HG03139 (cell line): ENCODE measurements around the gene ID2.
A peak's percentile ranks its signal among the peaks of the same experiment; 100 is the strongest.

Experiments used
- ATAC-seq: cut with Tn5 transposase; IDR thresholded peaks from one replicate; pipeline ENCODE4 v1.9.1; 2021; ENCODE audit not compliant: unreplicated experiment

ID2 gene

DNA sequence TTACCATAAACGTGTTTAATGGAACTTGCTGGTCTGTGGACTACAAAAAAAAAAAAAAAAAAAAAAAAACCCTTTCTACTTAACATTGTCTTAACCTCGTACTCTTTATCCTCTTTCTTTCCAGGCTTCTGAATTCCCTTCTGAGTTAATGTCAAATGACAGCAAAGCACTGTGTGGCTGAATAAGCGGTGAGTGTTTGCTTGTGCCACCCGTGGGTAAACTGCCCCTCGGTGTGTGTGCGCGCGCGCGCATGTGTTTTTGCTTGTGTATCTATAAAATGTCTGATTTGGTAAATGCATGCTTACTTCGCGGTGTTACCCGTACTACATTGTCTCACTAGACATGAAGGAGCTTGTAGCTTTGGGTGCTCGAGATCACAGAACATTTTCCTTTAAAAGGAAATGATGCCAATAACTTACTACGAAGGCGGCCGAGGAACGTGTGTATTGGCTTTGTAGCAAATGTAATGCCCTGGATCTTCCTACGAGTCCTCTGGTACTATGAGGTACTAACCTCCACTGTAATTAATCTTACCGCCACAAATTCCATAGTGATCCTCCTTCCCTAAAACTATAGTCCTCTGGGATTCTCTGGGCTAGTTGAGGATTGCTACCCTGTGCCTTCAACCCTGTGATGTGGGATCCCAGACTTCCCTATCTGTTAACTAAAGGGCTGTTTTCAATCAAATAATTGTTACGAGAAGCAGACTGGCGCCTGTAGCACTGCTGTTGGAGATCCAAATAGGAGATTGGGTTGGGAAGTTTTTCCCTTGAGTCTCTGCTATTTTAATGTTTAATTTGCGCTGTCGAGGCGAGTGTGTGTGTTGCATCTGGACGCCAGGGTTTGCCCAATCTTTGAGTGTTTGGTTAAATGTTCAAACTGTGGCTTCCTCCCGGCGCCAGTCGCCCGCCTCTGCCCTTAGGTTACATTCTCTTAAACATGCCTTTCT lies 1.1 kb downstream of the ID2 start:
- no peak for ATAC-seq

DNA sequence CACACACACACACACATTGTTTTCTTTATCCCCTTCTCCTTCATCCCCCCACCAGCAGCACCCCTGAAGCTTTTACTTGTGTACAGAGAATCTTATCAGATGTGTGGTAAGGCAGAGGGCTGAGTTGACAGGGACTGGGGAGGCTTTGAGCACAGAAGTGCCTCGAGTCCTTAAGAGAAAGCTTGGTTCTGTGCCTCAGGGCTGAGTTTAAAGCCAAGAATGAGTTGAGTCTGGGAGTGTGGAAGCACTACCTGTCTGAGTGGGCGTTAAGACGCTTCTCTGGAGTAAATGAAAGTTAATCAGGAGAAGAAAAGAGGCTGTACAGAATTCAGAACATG lies 2.7 kb downstream of the ID2 start:
- ATAC-seq = no peak

DNA sequence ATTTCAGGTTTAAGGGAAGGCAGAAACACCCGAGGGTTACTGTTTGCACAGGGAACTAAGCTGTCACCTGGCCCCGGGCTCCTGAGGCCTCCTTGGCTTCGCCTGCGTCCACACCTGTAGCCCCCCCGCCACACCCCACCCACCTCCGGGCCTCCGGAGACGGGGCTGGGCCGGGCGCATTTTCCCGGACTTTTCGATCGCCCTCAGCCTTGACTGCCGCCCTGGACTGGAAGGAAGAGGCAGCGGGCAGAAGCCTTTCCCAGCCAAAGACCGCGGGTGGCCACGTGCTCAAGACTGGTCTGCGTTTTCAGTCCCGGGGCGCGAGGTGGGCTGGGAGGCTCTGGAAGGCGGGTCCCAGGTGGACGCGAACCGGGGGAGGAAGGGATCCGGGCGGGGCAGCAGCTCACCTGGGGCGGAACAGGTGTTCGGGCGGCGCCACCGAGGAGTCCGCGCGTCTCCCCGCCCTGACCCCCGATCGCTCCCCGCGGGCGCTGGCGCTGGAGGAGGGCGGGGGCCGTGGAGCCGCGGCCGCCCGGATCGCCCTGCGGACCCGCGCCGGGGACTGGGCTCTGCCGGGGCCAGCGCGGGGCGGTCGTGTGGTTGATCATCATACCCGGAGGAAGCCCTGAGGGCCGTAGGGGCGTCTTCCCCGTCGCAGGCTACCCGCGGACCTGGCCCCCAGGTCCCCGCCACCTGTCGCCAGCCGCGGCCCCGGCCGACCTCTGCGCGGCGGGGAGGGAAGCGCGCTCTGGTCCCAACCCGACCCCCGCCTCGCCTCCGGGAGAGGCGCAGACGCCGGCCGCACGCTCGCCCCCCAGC lies 3.2 kb downstream of the ID2 start:
- ATAC-seq = peak; percentile 1

DNA sequence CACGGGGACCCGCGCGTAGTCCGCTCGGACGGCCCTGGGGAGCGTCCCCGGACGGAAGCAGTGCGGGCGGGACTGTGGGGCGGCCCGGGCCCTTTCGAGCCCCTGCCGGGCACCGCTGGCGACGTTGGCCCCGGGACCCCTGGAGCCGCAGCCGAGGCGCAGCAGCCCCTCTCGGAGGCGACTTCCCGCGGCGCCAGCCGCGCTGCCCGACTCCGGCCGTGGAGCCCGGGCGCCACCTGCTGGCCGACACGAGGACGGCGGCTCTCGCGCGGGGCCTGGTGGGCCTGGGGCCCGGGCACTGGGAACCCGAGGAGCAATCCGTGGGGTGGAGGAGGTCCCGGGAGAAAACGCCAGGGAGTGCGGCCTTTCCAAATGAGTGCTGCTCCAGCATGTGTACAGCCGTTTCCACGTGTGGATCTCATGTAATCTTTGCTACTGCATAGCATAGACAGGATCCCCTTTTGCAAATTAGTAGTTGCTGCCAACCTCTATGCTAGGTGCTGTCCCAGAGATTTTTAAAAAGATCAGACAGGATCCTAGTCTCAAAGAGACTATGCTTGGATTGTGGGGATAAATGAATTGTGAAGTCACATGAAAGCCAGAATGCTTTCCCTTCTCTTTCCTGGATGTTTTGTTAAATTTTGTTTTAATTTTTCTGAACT lies 4.0 kb downstream of the ID2 start:
- ATAC-seq = peak; percentile 31

DNA sequence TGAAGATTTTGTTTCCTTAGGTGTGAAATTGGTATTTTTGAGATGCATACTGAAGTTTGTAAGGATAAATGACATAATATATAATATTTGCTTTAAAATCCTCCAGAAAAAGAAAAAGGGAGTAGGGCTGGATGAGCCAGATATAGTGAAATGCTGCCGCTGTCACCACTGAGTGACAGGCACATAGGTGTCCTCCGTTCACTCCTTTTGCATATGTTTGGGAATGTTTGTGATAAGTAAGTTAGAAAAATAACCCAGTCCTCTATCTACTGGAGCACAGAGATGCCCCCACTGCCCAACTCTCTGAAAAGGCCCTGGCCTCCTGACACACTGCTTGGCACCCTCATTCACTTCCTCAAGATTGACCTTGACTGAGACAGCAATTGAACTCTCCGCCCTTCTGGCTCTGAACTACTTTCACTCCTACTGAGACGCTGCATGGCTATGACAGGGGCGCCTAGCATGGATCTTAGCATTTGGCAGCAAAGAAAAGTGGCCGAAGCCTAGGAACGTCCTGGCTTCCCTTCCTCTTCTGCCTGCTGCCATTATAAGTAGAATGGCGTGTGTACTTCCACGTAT lies 10.1 kb downstream of the ID2 start:
- no peak for ATAC-seq

DNA sequence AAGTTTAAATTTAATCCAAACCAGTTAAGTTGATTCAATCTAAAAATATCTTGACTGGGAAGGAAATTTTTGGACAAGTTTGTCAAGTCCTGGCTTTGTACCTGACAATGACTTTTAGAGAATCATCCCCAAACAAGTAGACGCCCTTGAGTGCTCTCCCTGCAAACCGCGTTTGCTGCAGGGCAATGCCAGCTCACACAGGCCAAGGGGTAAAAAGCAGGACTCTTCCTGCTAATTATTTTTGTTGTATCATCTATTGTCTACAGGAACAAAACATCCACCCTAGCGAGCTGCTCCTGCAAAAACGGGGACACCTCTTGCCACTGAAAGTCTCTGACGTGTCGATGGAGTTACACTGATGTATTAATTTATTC lies 10.9 kb downstream of the ID2 start:
- no peak for ATAC-seq

DNA sequence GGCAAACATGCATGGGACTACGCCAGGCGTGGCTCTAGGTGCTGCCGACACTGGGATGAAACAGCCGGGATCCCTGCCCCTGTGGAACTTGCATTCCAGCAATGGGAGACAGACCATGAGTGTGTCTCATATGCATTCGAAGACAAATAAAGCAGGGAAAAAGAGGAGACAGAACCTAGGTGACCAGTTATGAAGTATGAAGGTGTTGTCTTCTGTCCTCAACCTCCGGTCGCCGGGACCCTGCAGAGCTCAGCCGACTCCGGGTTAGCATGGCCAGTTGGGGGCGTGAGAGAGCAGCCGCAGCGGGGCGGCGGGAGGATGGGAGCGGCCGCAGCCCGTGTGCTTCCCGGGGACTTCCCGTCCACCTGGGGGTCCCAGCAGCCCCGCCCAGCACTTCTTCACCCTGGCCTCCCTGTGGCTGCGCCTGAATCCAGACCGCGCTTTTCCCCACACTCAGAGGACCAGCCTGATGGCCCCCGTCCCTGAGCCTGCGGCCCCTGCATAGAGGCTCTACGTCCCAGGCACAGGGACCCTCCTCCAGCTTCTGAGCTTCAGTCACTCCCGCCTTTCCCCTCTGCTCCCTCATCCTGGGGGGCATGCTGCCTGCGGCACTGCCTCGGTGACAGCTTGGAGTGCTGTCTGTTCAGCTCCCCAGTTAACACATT lies 11.4 kb downstream of the ID2 start:
- no peak for ATAC-seq

DNA sequence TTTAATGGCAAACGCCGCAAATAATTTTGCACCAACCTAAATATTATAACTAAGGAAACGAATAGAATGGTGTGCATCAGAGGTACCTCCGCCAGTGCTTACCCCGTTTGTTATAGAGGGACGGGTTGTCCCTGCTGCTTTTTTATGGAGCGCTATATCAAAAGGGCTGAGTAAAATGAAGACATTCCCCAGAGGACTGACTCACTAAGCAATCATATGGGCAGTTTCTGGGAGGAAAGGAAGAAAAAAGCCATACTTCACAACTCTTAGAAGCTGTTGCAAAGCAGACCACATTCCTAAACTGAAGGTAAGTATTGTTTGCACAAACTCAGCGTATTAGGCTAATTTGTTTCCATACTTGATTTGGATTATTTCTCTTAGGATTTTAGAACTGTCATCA lies 12.9 kb downstream of the ID2 start:
- no peak for ATAC-seq

DNA sequence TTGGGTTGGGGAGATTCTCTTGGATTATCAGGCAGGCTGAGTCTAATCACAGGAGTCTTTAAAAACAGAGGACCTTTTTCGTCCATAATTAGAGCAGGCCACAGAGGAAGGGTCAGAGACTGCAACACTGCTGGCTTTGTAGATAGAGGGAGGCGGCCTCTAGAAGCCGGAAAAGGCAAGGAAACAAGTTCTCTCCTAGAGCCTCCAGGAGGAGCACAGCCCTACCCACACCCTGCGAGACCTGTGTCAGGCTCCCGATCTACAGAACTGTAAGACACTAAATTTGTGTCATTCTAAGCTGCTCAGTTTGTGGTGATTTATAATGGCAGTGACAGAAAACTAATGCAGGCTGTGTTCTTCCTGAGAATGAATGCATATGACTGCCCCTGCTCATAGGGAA lies 15.3 kb downstream of the ID2 start:
- ATAC-seq = no peak

DNA sequence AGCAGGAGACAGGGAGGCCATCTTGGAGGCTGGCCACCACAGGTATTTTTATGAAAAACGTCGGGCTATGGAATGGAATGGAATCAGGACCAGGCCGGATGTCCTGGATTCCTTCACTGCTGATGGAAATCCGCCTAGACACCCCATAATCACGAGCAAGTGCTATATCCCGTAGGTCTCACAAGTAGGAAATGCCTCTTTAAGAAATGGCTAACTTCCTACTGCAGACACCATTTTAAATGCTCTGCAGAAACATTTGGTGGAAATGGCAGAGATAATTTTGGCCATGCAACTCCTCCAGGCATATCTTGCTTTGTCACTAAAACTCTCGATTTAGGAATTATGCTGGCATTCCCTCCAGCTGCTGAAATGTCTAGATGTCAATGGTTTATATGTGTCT lies 18.0 kb downstream of the ID2 start:
- ATAC-seq = no peak

DNA sequence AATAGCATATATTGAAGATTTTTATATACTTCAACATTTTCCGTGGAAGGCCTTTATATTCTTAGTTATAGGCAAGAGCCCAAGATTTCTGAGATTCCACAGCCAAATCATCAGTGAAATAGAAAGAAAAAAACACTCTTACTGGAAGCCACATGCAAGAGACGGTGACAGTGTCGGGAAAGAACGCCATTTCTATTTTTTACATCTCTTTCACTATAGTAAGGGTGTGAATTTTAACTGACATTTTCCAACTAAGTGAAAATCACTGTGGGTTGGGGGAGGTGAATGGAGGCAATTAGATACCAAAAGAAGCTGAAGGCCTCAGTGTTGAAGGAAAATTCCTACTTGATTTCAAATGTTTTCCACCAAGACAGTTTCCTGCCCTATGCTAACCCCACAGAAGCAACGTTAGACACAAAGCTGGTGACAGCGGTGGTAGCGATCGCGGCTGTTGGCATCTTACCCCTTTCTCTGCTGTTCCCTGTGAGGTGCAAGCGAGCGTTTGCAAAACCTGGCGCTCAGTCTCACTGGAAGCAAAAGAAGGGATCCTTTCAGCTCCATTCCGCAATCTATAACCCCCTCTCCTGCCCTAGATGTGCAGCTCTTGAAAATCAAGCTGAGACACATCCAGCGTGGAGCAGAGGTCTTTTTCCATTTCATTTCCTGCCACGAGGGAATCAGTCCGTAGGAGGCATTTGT lies 20.0 kb downstream of the ID2 start:
- ATAC-seq = no peak

DNA sequence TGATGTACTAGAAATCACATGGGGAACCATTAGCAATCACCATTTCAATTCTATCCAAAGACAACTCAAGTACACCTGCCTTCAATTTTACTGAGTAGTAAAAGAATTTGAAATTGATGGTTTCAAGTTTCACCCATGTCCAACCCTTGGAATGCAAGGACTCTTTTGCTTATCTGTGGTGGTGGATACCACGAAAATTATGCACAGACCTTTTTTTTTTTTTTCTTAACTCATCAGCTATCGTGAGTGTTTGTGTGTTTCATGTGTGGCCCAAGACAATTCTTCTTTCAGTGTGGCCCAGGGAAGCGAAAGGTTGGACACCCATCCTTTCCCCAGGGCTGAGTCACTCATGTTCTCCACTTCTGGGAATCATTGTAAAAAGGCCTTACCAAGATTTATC lies 23.1 kb downstream of the ID2 start:
- no peak for ATAC-seq

DNA sequence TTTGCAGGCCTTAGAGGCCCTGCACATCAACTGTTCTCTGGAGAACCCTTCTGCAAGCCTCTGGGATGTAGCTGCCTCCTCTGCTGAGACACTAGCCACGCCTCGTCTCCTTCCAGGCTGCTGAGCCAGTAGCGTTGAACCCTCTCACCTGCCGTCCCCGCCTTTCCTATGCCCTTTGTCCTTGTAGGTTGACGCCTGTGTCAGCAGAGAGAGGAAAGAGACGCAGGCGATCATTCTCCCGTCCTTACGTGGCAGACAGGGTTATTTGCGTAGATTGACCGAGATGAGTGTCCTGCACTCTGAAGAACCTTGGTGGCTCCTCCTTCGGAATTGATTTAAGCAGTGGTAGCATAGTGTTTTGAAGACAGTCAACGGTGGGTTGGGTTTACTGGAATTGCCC lies 27.8 kb downstream of the ID2 start:
- no peak for ATAC-seq

DNA sequence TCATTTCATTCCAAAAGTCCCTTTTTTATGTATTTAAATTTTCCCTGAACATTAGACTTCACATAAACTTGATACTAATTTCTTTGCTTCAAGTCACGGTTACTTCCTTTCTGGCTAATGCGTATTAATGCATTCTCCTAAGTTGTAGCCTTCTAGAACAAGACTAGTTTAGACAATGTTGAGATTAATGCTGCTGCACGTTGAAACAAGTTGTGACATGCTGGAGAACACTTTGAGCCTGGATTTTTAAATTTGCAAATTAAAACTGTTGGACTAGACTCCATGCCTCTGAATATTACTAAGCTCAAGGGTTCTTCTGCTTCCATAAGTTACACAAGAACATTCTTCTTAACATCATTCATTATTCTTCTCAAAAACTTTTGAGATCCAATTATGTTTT lies 29.1 kb downstream of the ID2 start:
- ATAC-seq = no peak

DNA sequence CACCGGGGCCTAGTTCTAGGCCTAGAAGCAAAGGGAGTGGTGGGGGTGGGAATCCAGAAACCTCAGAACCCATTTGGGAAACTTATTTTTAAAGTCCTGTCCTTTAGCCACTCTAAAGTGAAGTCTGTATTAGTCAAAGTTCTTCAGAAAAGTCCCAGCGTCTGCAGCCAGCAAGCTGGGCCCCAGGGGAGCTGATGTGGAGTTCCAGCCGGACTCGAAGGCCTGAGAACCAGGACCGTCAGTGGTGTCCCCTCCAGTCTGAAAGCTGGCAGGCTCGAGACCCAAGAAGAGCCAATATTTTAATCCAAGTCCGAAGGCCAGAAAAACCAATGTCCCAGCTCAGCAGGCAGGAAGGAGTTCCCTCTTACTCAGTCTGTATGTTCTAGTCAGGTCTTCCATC lies 32.4 kb downstream of the ID2 start:
- ATAC-seq = no peak

DNA sequence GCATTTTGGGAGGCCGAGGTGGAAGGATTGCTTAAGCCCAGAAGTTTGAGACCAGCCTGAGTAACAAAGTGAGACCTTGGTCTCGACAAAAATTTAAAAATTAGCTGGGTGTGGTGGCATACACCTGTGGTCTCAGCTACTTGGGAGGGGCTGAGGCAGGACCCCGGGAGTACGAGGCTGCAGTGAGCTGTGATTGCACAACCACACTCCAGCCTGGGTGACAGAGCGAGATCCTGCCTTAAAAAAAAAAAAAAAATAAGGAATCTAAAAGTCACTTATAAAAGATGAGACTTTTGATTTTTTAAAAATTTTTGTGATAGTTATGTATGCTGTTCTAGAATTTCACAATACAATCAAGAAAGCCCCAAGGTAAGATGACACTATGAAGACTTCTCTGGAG lies 33.1 kb downstream of the ID2 start:
- ATAC-seq = no peak

DNA sequence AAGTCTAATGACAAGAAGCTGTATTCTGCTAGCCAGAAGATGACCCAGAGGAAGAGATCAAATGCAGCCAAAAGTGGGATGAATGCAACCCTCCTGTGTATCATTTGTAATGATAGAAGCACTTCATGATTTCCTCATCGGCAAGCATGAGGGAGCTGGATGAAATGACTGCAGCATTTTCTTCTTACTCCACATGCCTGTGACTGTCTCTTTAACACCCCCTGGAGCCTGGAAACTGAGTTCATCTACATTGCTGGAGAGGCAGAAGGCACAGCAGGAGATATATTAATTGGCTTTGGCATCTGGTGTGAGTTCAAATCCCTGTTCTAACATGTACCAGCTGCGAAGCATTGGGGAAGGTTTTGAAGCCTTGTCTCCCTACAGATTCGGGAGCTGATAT lies 37.7 kb downstream of the ID2 start:
- ATAC-seq = no peak

DNA sequence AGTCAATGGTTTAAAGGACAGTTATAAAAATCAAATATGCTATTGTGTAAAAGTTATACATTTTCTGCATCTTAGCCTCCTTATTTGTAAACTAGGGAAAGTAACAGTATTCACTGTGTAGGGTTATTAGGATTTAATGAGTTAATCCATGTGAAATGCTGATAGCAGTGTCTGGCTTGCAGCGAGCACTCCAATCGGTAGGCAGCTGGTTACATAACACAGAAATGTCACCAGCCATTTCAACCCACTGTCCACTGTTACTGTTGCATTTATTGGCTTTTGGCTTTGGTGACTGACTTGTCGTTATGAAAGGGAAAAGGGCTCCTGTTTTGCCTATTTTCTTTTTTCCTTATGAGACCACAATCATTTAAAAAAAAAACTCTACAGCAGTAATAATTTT lies 38.9 kb downstream of the ID2 start:
- no peak for ATAC-seq

DNA sequence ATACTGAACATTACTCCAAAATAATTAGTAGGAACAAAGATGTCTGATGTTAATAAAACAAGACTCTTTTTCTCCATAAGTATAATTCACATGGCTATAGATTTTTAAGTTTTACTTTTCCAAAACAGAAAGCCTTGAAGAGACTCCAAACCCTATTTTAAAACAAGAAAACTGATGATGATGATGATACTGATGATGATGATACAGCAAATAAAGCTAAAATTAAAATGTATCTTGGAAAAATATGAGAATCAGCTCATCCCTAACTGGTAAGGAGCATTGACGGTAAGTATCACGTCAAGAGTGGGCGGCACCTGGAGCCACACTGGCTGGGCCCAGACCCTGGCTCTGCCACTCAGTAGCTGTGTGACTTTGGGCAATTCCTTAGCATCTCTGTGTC lies 39.6 kb downstream of the ID2 start:
- no peak for ATAC-seq

DNA sequence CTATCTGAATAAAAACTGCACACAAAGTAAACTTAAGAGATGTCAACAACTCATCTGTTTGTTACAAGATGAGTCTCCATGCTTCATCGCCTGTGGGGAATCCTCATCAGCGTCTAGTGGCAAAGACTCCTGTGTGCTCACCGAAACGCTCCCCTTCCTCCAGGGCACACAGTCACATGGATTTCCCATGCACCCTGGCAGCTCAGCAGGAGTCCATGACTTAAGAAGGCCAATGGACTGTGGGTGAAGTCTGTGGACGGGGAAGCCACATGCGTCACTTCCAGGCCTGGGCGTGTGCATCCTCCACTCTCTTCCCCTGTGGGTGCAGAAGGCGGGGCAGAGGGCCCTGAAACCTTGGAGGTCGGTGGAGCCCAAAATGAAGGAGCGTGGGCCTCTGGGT lies 41.1 kb downstream of the ID2 start:
- no peak for ATAC-seq
